GM18505 (cell line): ENCODE measurements around the gene PIK3R1.
A peak's percentile ranks its signal among the peaks of the same experiment; 100 is the strongest.
"Not testable (repeated sequence)": the region's sequence is repeated elsewhere in the genome, so short reads cannot be mapped to it uniquely, and the experiment has no call there.

Experiments
- ATAC-seq: cut with Tn5 transposase; IDR thresholded peaks from one replicate; pipeline ENCODE4 v1.9.1; 2021; ENCODE audit not compliant: unreplicated experiment
- POLR2A ChIP-seq: IDR thresholded peaks from 4 replicates; pipeline ENCODE4 v1.6.1; 2011; ENCODE audit warnings: borderline replicate concordance; ENCODE audit not compliant: insufficient read depth, insufficient read length; ENCODE audit errors: extremely low read depth

The PIK3R1 gene

DNA sequence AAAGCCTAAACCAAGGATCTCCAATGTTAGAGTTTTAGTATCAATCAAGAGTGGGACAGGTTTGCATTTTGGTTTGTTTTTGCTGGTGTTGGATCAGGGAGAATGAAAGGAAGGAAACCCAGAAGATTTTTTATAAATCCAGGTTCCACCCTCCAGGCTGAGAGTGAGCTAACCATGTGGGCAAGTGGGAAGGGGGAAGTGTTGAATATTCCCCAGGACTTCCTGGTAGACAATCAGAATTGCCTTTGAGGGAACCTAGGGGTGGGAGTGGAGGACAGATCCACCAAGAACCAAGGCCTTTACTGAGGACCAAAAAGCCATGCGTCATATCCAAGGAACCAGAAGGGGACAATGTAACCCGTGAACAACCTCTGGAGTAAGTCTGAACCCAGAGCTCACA lies 33.5 kb upstream of the PIK3R1 start:
- no peak for TF ChIP-seq POLR2A
- ATAC-seq: no peak

DNA sequence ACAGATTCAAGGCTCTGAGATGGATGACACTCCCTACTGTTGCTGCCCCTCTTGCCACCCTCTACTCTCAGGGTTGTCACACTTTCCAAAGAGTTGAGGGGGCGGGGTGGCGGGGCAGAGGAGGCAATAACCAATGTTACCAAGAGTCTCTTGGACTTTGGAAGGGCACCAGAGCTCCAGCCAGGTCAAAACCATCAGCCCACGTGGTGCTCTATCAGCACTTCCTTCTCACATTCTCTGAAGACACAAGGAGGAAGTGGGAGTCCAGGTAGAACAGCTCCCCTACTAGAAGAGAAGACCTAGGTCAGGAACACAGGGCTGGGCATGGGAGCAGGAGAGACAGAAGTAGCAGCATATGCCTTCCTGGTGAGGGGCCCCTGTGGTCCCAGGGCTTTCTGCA lies 33.0 kb upstream of the PIK3R1 start:
- ATAC-seq: no peak
- TF ChIP-seq POLR2A: no peak

DNA sequence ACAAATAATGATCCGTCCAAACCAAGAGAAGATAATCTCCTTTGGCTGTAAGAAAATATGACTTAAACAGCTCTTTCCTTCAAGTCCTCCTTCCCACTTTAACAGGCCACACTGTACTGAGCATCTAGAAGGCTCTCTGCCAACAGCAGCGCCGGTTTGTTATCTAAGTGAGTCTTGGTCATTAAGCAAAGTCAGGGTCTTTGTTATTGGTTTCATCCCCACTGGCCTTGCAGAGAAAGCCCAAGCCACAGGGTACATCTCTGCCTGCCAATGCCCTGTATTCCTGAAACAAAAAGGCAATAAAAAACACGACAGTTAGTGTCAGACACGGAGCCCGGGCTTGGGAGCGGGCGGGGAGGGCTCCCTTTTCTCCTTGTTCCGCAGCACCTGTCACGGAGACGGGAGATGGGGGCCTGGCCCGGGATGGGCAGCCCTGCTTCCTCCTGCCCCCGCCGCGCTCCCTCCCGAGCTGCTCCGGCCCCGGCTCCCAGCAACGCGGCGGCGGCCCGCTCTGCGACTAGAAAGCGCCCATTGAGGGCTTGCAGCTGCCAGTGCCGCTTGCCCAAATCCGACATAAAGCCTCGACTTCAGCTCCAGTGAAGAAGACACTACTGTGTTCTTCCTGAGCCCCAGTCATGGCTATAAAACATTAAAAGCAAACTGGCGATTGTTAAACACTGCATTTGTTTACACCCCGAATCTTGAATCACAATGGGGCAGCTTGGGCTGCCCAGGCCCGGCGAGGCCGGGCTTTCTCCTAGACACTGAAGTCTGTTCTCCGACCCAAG lies 28.1 kb upstream of the PIK3R1 start:
- no peak for TF ChIP-seq POLR2A

DNA sequence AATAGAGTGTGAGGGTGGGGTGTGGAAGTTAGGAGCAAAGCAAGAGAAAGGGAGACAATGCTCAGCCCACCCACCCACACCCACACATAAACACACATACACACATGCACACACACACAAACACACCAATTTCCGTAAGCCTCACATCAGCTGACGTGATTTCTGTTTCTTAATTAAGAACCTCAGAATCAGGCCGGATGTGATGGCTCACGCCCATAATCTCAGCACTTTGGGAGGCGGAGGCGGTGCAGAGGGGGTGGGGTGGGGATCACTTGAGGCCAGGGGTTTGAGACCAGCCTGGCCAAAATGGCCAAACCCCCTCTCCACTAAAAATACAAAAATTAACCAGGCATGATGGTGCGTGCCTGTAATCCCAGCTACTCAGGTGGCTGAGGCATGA lies 26.4 kb upstream of the PIK3R1 start:
- ATAC-seq: no peak
- no peak for TF ChIP-seq POLR2A

More for the DNA sequence above, 28.1 kb upstream of the PIK3R1 start:
- ATAC-seq: no peak

DNA sequence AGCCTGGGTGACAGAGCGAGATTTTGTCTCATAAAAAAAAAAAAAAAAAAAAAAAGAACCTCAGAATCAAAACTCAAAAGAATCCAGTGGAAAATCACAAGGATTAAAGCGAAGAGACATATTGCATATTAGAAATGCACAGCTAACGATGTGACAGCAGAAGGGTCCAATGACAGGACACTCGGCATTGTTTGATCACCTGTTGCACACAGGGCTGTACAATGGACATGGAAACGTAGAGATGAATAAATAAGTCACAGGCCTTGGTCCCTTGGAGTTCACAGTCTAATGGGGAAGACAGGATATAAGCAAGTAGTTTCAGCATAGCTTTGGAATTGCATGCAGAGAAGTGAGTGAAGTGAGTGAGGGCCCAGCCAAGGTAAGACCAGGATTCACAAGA lies 25.9 kb upstream of the PIK3R1 start:
- ATAC-seq: no peak
- no peak for TF ChIP-seq POLR2A

DNA sequence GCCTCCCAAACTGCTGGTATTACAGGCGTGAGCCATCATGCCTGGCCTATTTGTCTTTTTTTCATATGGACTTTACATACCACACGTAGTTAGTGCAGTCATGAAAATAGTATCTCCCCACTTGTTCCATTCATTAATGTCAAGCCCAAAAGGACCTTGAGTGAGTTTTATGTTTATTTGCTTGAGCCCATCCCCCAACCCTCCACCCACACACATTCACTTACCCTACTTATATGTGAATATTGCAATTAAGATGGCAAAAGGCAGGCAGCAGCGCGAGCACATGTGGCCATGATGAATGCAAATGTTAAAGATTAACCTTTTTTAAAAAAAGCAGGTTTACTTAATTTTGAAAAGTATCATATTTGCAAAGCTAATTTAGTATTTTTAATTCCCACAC lies 24.9 kb upstream of the PIK3R1 start:
- no peak for ATAC-seq
- TF ChIP-seq POLR2A: no peak

DNA sequence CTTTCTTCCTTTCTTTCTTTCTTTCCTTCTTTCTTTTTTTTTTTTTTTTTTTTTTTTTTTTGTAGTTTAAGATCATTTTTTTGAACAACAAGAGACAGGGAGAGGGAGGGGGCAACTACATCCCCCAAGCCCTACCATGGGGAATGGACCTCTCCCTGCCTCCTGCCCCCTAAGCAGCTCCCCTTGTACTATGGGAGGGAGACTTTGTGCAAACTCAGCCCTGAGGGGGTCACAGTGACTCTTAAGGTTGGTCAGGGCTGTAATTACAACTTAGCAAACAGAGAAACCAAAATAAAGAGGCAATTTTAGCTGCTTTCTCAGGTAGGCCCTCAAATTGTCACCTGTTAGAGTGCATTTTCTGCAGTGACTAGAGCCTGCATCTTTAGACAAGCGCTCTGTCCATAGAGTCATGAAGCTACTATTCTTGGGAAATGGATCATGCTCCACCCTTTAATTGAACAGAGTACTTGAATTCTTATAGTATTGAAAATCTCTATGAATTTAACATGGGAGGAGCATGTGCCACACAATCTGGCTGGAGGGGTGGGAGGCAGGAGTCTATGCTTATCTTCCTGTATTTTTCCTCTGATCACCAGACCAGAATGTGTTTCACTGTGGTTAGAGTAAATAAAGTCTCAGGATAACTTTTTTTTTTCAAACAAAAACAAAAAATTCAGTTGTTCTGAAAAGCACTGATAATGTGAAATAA lies 24.3 kb upstream of the PIK3R1 start:
- no peak for ATAC-seq
- no peak for TF ChIP-seq POLR2A

DNA sequence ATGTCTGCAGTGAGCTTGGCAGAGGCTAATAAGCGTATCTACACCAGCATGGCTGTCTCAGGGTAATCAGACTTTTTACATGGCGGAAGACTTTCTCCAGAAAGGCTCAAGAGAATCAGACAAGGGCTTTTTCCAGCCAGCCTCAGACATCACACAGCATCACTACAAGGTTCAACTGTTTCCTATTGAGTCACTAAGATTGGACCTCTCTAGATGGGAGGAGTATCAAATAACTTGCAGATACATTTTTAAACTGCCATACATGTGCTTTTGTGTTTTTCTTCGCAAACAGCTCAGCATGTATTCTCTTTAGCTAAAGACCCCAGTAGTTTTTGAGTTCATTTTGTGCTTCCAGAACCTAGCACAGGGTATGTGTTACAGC lies 22.9 kb upstream of the PIK3R1 start:
- ATAC-seq: no peak
- no peak for TF ChIP-seq POLR2A

DNA sequence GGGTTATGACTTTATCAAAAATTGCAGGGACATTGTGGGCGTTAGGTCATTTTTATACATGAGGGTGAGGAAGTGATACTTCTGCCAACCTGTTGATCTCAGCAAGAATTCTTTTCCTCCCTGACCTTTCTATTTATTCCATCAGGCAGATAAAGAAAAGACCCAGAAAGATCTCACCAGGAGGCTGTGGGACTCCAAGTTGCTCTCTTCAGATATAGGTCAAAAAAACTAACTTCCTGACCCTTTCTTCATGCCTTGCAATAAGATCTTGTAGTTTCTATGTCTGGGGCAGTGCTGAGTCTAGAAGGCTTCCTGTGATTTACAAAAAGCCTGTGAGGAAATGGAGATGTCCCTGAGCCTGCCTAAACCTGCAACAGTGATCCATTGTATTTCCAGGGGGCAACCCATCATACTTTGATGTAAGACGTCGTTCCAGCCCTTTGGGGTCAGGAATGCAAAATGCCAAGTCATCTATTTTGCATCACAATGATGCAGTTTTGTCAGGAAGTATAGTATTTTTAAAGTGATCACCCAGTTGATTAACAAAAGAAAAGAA lies 22.0 kb upstream of the PIK3R1 start:
- ATAC-seq: no peak
- TF ChIP-seq POLR2A: no peak

DNA sequence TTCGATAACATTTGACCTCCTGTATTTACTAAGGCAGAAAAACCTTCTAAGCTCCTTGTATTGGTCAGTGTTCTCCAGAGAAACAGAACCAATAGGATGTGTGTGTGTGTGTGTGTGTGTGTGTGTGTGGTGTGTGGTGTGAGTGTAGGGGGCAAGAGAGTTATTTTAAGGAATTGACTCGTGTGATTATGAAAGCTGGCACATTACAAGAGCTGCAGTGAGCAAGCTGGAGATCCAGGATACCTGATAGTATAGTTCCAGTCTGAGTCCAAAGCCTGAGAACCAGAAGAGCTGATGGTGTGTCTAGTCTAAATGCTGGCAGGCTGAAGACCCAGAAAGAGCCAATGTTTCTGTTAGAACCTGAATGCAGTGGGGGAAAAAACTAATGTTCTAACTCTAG lies 21.2 kb upstream of the PIK3R1 start:
- TF ChIP-seq POLR2A: no peak
- ATAC-seq: no peak

DNA sequence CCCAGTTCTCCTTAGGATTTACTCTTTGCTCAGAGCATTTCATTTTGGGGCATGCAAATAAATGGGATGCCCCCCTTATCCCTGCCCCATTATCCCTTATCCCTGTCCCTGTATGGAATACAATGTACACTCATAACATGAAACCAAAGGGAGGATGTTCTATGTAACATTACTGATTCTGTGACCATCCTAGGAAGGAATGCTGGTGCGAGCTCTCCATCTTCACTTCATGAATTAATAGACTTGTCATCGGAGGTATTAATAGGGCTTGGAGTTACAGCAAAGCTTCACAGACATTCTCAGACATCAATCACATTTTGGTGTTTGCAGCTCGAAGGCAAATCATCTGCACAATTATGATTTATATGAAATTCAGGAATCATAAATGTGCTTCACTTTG lies 20.4 kb upstream of the PIK3R1 start:
- ATAC-seq: no peak
- no peak for TF ChIP-seq POLR2A

DNA sequence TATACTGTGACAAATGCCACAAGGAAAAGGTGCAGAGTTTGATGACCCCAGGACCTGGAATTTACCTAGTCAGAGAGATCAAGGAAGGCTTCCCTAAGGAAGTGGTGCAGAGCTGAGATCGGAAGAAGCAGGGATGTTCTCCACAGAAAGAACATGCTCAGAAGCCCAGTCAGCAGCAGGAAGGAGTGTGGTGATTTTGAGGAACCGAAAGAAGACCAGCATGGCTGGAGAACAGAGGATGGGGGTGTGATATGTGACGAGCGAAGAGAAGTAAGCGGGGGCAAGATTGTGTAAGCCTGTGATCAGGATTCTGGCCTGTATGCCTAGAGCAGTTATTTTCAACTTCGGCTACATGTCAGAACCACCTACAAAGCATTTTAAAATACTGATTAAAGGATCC lies 18.7 kb upstream of the PIK3R1 start:
- TF ChIP-seq POLR2A: no peak
- ATAC-seq: peak; percentile 99

DNA sequence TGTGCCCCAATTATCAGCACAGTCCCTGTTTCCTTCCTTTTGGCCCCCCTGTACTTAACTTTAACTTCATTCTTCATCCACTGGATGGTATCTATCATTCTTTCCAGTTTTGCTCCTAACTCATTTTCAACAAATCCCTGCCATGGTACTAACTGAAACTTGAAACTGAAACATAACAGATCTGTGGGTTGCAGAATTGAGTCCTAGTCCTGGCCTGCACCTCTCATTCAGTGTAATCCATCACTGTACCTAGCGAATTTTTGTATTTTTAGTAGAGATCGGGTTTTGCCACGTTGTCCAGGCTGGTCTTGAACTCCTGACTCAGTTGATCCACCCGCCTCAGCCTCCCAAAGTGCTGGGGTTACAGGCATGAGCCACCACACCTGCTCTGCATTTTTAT lies 15.3 kb upstream of the PIK3R1 start:
- TF ChIP-seq POLR2A: no peak
- ATAC-seq: no peak

DNA sequence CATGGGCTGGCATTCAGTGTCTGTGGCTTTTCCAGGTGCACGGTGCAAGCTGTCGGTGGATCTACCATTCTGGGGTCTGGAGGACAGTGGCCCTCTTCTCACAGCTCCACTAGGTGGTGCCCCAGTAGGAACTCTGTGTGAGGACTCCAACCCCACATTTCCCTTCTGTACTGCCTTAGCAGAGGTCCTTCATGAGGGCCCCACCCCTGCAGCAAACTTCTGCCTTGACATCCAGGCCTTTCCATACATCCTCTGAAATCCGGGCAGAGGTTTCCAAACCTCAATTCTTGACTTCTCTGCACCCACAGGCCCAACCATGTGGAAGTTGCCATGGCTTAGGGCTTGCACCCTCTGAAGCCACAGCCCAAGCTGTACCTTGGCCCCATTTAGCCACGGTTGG lies 4.9 kb upstream of the PIK3R1 start:
- not testable (repeated sequence) for ATAC-seq
